Suppressor macrophage treated with lipopolysaccharide for 1 hour (primary cell): ENCODE results near the gene GOLGA6B.
A peak's percentile ranks its signal among the peaks of the same experiment; 100 is the strongest.
"Not testable (repeated sequence)": the region's sequence is repeated elsewhere in the genome, so short reads cannot be mapped to it uniquely, and the experiment has no call there.

ENCODE experiments used
- DNase-seq, 3 donors: peaks; one replicate each; pipeline ENCODE4 v3.0.0-alpha.2; 2020 to 2022

The GOLGA6B gene

GRCh38 chr15:72654397-72654796 is at the start of gene GOLGA6B:
TSS of gene GOLGA6B (plus strand) at chr15:72654697. CDS start at chr15:72654738, 41 bp downstream.
- DNase-seq: not testable (repeated sequence)

- DNase-seq: peak in 1 of 3 donors; percentile 13
Observed at GRCh38 chr15:72604794-72605193, 49.7 kb upstream of the GOLGA6B start.

GRCh38 chr15:72608084-72608483 is 46.4 kb upstream of the GOLGA6B start:
- not testable (repeated sequence) for DNase-seq

GRCh38 chr15:72609862-72610261 is 44.6 kb upstream of the GOLGA6B start:
- DNase-seq: no peak

DNA sequence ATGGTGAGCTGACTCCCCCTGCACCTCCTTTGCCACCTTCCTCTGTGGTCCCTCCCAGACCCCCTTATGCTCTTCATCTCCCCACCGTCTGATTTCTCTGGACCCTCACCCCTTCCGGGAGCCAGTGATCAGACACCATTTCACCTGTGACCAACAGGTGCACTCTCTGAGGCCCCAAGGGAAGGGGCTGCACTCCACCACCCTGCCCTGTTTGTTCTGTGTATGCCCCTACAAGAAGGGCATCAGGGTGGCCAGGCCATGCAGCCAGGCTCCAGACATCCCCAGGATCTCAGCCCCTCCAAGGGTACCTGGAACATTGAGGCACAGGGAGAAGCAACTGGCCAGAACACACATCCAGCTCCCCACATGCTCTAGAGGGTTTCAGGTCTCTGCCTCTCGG is 42.2 kb upstream of the GOLGA6B start:
- DNase-seq: not testable (repeated sequence)

DNA sequence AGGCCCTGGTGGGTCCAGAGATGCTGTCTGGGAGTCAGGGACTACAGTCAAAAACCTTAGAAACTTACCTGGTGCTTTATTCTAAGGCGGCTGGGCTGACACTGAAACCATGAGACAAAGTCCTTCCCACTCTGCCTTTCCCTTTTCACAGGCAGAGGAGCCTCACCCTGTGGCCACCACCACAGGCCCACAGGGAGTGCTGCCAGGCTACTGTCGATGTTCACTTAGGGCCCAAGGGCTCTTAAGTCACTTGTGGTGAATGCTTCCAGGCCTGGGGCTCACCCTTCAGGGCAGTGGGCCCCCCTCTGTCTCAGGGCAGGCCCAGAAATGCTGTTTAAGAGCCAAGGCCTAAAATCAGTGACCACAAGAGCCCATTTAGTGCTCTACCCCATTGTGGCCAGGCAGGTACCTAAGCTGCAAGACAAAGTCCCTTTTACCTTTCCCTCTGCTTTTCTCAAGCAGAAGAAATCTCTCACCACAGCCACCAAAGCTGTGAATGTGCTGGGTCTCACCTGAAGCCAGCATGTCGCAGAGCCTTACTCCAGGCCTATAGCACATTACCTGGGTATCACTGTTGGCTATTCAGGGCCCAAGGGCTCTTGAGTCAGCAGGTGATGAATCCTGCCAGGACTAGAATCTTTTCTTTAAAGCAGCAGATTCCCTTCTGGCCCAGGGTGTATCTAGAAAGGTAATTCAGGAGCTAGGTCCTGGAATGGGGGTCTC is 39.5 kb upstream of the GOLGA6B start:
- no peak for DNase-seq

- DNase-seq: not testable (repeated sequence)
Observed at GRCh38 chr15:72615533-72616233, 38.8 kb upstream of the GOLGA6B start.

DNA sequence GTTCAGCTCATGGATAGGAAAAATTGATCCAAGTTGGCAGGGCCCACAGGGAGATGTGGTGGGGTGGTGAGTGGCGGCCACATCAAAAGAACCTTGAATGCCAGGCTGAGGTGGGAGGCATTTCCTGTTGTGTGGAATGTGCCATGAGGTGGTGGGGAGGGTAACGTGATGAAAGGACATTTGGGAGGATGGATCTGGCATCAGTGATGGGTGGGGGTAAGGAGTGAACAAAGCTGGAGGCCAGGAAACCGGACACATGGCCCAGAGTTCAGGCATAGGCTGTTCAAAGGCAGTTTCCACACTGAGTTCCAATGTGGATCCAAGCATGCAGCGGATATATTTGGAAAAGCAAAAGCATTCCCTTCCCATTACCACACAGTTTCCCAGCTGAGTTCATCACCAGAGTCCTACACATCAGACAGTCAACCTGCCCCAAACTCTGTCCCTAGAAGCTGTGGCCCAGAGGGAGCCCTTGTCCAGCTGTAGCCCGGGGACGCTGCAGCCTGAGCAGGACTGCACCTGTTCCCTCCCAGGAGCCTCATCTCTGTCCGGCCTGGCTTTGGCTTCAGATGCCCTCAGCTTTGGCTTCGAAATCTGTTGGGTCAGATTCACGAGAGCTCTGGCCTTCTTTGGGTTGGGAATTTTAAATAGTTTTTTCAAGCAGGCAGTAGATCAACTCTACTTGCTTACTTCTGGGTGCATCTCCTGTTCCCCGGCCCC is 37.8 kb upstream of the GOLGA6B start:
- no peak for DNase-seq

GRCh38 chr15:72623854-72624253 is 30.6 kb upstream of the GOLGA6B start:
- DNase-seq: not testable (repeated sequence)

- not testable (repeated sequence) for DNase-seq
Observed at GRCh38 chr15:72626153-72626552, 28.3 kb upstream of the GOLGA6B start.

DNA sequence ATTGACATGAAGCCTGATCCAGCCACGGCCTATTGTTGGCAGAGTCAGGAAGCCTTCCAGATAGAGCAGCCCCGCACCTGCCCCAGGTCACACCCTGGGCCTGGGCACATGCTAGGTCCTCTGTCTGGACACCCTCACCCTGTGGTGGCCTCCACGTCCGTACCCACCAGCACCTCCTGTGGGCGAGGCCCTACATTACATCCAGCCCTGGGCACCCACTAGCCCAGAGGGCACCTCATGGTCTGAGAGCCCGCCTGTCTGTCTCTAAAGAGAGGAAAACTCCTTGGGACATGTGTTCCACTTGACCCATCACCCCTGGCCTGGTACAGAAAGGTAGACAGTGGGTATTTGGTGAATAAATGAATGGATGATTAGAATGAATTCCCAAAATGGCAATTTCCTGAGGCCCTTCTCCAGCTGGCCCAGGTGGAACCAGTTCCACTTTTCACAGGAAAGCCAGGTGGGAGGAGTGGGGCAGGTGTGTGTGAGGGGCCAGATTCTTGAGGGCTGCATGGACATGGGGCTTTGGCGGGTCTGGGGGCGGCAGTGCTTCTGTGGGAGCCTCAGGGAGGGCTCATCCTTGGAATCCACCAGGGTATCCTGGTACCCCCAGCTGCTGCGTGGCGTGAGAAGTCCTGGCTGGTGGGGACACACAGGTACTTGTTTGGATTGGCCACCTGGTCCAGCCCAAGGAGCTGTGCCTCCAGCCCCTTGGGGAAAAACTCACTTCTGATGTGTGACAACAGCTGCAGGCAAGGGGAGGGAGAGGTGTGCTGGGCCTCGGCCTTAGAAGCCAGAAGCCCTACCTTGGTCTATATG is 26.0 kb upstream of the GOLGA6B start:
- peak in 2 of 3 donors; percentile 2 to 10 for DNase-seq

DNA sequence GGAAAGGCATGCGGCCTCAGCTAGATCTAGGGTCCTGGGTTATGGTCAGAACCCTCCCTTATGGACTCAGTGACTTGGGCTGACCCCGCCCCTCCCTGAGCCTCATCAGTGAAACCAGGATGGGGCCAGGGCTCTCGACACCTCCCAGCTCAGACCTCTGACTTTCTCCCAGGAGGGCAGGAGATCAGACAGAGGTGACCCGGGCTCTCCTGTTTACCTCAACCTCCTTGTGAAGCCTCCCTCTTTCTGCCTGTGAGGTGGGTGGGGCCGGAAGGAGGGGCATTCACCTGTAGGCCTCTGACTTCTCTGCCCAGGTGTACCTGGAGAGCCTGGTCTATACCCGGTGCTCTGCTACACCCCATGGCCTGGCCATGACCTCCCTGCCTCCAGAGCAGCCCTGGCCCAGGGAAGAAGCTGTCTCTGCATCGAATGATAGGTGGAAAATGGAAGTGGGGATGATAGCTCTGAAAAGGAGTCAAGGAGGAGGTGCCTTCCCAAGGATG is 25.4 kb upstream of the GOLGA6B start:
- not testable (repeated sequence) for DNase-seq

DNA sequence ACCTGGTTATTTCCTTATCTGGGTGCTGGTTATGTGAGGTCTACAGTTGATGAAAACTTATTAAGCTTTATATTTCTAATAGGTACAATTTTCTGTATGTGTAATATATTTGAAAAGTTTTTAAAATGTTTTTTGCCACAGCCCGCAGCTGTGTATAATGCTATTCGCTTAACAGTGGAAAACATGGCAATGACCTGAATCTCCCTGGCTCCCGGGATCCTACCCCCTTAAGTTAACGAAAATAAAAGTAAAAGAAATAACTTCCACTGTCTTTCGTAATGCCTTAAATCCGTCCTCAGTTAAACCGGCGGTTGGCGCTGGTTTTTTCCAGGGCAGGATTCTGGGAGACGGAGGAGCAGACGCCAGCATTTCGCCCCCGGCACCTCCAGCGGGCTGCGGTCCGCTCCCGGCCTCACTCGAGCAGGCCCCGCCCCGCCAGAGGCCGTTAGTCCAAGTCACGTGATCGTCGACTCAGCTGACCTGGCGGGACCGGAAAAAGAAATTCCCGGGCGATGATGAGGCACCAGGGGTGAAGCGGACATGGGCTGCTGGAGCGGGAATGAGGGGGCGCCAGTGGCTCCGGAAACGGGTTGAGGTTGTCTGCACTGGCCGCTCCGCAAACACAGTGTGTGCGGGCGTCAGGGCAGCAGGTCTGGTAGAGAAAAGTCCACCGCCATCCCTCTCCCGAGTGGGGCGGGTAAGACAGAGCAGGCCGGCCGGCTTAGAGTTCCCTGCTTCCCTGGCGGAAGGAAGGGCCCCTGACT is 17.8 kb upstream of the GOLGA6B start:
- DNase-seq: peak in 2 of 3 donors; percentile 91 to 94

GRCh38 chr15:72639759-72640483 is 14.6 kb upstream of the GOLGA6B start:
- DNase-seq: not testable (repeated sequence)

GRCh38 chr15:72642271-72642670 is 12.2 kb upstream of the GOLGA6B start:
- DNase-seq: not testable (repeated sequence)

GRCh38 chr15:72648631-72649253 is 5.8 kb upstream of the GOLGA6B start:
- DNase-seq: not testable (repeated sequence)

DNA sequence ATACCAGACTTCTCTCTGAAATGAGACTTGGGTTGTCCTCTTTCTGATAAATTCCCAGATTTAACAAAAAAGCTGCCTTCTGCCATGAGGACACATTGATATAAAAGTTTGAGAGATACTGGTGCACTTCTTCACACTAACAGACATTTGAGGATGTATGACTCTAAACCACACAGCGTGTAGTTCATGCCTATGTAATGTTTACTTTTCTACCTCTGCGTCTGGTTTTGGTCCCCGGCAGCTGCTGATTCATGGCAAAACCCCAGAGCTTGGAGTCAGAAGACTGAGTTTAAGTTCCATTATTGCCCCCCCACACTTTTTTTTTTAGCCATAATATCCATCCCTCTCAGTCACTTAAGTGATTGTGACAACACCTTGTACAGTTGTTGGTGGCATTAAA is 1.5 kb downstream of the GOLGA6B start:
- not testable (repeated sequence) for DNase-seq

GRCh38 chr15:72661081-72661480 is 6.6 kb downstream of the GOLGA6B start:
- DNase-seq: not testable (repeated sequence)

- not testable (repeated sequence) for DNase-seq
Observed at GRCh38 chr15:72663931-72664330, 9.4 kb downstream of the GOLGA6B start.

- DNase-seq: not testable (repeated sequence)
Observed at GRCh38 chr15:72665706-72666105, 11.2 kb downstream of the GOLGA6B start.
